Endothelial cell of umbilical vein (primary cell): ENCODE results near the gene CD58. TPM values are rescaled to one million over a fixed set of nuclear protein-coding genes. Genes with fewer than 3 reads are reported as not detected.

Experiments used
- BruUV-seq: library from RNA; stranded (reverse); fragments of 400-500 nt; replicated peaks from 2 replicates; lab custom pipeline; 2021; lab: Mats Ljungman, UMichigan
- CTCF ChIA-PET: fragments of 300-600, 350-600 bp; sonication (Branson Sonifier 250); formaldehyde crosslinking; loops from one replicate; lab custom pipeline; 2021; ENCODE audit warnings: antibody characterized with exemption, inconsistent platforms; lab: Charles Lee
- POLR2A ChIA-PET: fragments of 300-600, 350-600 bp; sonication (Branson Sonifier 250); formaldehyde crosslinking; loops from one replicate; lab custom pipeline; 2021; ENCODE audit warnings: antibody characterized with exemption, inconsistent platforms; lab: Charles Lee
- DNase-seq: peaks from one replicate; pipeline ENCODE4 v3.0.0-alpha.2; 2011; ENCODE audit warnings: low read depth, low spot score
- FAIRE-seq: peaks from 2 replicates; lab custom pipeline; 2011; peaks lifted over from hg19 to GRCh38; lab: Jason Lieb, UNC
- H2AFZ ChIP-seq: 2 replicates; pipeline ENCODE4 v1.6.0; 2012; ENCODE audit warnings: low read depth, low read length, control low read depth, inconsistent platforms
- H3K27ac ChIP-seq: 2 replicates; pipeline ENCODE4 v1.5.1; 2011; ENCODE audit warnings: low read depth, mild to moderate bottlenecking, control low read depth, low read length, moderate library complexity; ENCODE audit not compliant: insufficient read depth
- H3K27me3 ChIP-seq, 2 experiments: 2 replicates each; pipeline versions ENCODE4 v1.6.0 to v1.6.1; 2011; ENCODE audit warnings: low read length in 2 of 2, mixed read lengths in 1 of 2; ENCODE audit not compliant: control insufficient read depth in 2 of 2, insufficient read depth in 2 of 2
- H3K36me3 ChIP-seq, 2 experiments: 2 replicates in 1 of 2; 3 replicates in 1 of 2; pipeline ENCODE4 v1.5.1; 2011; ENCODE audit warnings: low read length in 2 of 2, mild to moderate bottlenecking in 1 of 2, moderate library complexity in 1 of 2; ENCODE audit not compliant: control insufficient read depth in 2 of 2, insufficient read depth in 2 of 2; ENCODE audit errors: extremely low read depth in 1 of 2
- H3K4me1 ChIP-seq: 3 replicates; pipeline ENCODE4 v1.5.1; 2011; ENCODE audit warnings: mild to moderate bottlenecking, low read length; ENCODE audit not compliant: control insufficient read depth, insufficient read depth; ENCODE audit errors: extremely low read depth
- H3K4me2 ChIP-seq: 2 replicates; pipeline ENCODE4 v1.6.1; 2011; ENCODE audit warnings: low read length, control low read depth, mixed read lengths; ENCODE audit not compliant: insufficient read depth
- H3K4me3 ChIP-seq, 3 experiments: fragments of 200-600 bp in 1 of 3; sonication (generic), shearing (Covaris generic) in 1 of 3; replicated peaks in 1 of 3; 2 replicates each; pipeline ENCODE4 v1.5.1; 2011 to 2016; ENCODE audit warnings: control low read depth in 3 of 3, low read length in 3 of 3, mild to moderate bottlenecking in 2 of 3, inconsistent platforms in 1 of 3, low read depth in 1 of 3, moderate library complexity in 1 of 3; ENCODE audit not compliant: insufficient read depth in 1 of 3
- H3K79me2 ChIP-seq: 2 replicates; pipeline ENCODE4 v1.6.0; 2012; ENCODE audit warnings: low read length, inconsistent platforms; ENCODE audit not compliant: control insufficient read depth, insufficient read depth
- H3K9ac ChIP-seq: replicated peaks from 2 replicates; pipeline ENCODE3; 2011; ENCODE audit warnings: low read length, control low read depth; ENCODE audit not compliant: insufficient read depth; ENCODE audit errors: extremely low read depth
- H3K9me1 ChIP-seq: replicated peaks from 3 replicates; pipeline ENCODE4 v1.6.0; 2011; ENCODE audit warnings: mild to moderate bottlenecking, low read length; ENCODE audit not compliant: control insufficient read depth, insufficient read depth; ENCODE audit errors: extremely low read depth
- H3K9me3 ChIP-seq: replicated peaks from 2 replicates; pipeline ENCODE4 v1.5.1; 2012; ENCODE audit warnings: low read length, inconsistent platforms; ENCODE audit not compliant: control insufficient read depth, insufficient read depth
- H4K20me1 ChIP-seq: replicated peaks from 2 replicates; pipeline ENCODE3; 2011; ENCODE audit warnings: mild to moderate bottlenecking, low read length; ENCODE audit not compliant: control insufficient read depth, insufficient read depth; ENCODE audit errors: extremely low read depth
- CTCF ChIP-seq, 2 donors: IDR thresholded peaks; 1 replicate in 1 of 2; 2 replicates in 1 of 2; pipeline ENCODE4 v1.5.1; 2011; ENCODE audit warnings: low read length in 2 of 2, mild to moderate bottlenecking in 2 of 2, moderate library complexity in 2 of 2, control low read depth in 1 of 2, inconsistent platforms in 1 of 2, low read depth in 1 of 2; ENCODE audit not compliant: insufficient read depth in 1 of 2; ENCODE audit errors: extremely low read depth in 1 of 2
- EZH2 ChIP-seq: IDR thresholded peaks from 2 replicates; pipeline ENCODE4 v1.6.1; 2012; ENCODE audit warnings: borderline replicate concordance, low read depth, mild to moderate bottlenecking, moderate library complexity, low read length, inconsistent platforms; ENCODE audit not compliant: severe bottlenecking
- FOS ChIP-seq: IDR thresholded peaks from 2 replicates; pipeline ENCODE4 v1.6.1; 2011; ENCODE audit warnings: mild to moderate bottlenecking, low read length, moderate library complexity, borderline replicate concordance; ENCODE audit not compliant: insufficient read depth
- GATA2 ChIP-seq: IDR thresholded peaks from 2 replicates; pipeline ENCODE4 v1.7.0; 2011; ENCODE audit warnings: low read depth, mild to moderate bottlenecking, moderate library complexity, mixed read lengths, low read length; ENCODE audit not compliant: insufficient read length, insufficient read depth
- JUN ChIP-seq: IDR thresholded peaks from 2 replicates; pipeline ENCODE4 v1.6.1; 2011; ENCODE audit warnings: borderline replicate concordance, low read depth; ENCODE audit not compliant: insufficient read length, insufficient read depth
- MAX ChIP-seq: IDR thresholded peaks from 2 replicates; pipeline ENCODE4 v1.6.1; 2011; ENCODE audit not compliant: insufficient read depth, insufficient read length
- MYC ChIP-seq: IDR thresholded peaks from one replicate; pipeline ENCODE4 v1.6.1; 2011; ENCODE audit warnings: mild to moderate bottlenecking, low read depth, low read length
- POLR2A ChIP-seq: IDR thresholded peaks from 2 replicates; pipeline ENCODE4 v1.6.1; 2012; ENCODE audit warnings: low read depth, mild to moderate bottlenecking, control low read depth, low read length
- POLR2AphosphoS5 ChIP-seq: IDR thresholded peaks from 2 replicates; pipeline ENCODE4 v1.6.1; 2012; ENCODE audit warnings: low read depth, mild to moderate bottlenecking, control low read depth, low read length, moderate library complexity; ENCODE audit not compliant: insufficient read depth
- dilution Hi-C: fragments of 300-500 bp; cut with MboI; formaldehyde crosslinking; loops from one replicate; pipeline ENCODE4 v1.15.0; 2019; ENCODE audit warnings: low sequenced_read_pairs; ENCODE audit not compliant: extremely low pct_ligation_motif_present
- intact Hi-C: fragments of 100-400 bp; cut with micrococcal nuclease; formaldehyde crosslinking; loops from one replicate; pipeline ENCODE4 v1.10.0; 2022
- polyA plus RNA-seq, 4 experiments: library from polyadenylated mRNA; depleted of rRNA in 3 of 4; stranded (reverse) in 3 of 4; unstranded in 1 of 4; fragments of >200 nt; gene quantifications; 2 replicates each; pipeline versions ENCODE4 v1.2.1 to v1.2.3, GENCODE V29; 2011 to 2012; ENCODE audit warnings: missing spikeins in 1 of 4
- total RNA-seq: library from RNA; stranded (reverse); gene quantifications from 2 replicates; pipeline ENCODE4 v1.2.3, GENCODE V29; 2021

Gene CD58
- total and polyA plus RNA-seq, 2 donors (not counting 3 experiments of a cell fraction or from before 2014, with no cell fraction given), result 9.8 to 12.7 TPM

DNA sequence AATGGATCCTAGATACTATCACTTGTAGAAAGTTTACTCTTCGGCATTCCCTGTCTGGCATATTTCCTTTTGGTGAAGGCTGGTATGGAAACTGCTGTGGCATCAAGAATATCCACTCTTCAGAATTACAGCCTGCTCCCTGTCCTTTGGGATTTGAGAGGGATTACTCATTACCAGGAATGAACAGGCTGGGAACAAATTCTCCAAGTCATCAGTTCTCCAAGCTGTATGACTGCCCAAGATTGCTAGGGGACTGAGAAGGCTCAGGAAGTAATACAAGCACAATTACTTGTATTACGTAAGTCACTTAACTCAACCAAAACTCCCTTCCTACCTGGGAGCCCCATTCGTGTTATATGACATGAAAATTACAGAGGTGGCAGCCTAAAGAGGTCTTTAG is 49.6 kb downstream of the CD58 start:
- no peaks in the 10 kb centered on the region for H3K36me3 ChIP-seq
- no peaks in the 10 kb centered on the region for H4K20me1 ChIP-seq
- H3K4me2 ChIP-seq, result no peak overlapping the region
- CTCF ChIA-PET, result interaction anchor here (1.0 kb wide), 1 partner anchor 22 kb away, joined by 3 read pairs; no protein-coding TSS in a partner anchor
- no peaks in the 10 kb centered on the region for H3K9me3 ChIP-seq
- H3K9me1 ChIP-seq, result no peaks in the 10 kb centered on the region
- no peak overlapping the region for H3K27ac ChIP-seq
- H2AFZ ChIP-seq, result no peak overlapping the region
- FAIRE-seq, result no peak
- no TSS peak for BruUV-seq
- DNase-seq, result no peak
- H3K27me3 ChIP-seq, result no peaks in the 10 kb centered on the region
- H3K4me3 ChIP-seq, result no peak overlapping the region
- dilution Hi-C loops (no loop called here), intact Hi-C loops (no loop called here)
- TF ChIP-seq FOS, result no peak
- TF ChIP-seq MAX, result no peak
- no peak for TF ChIP-seq POLR2A
- TF ChIP-seq EZH2, result no peak
- no peak for TF ChIP-seq MYC
- TF ChIP-seq GATA2, result no peak
- no peak for TF ChIP-seq JUN
- no peak for TF ChIP-seq CTCF (IDR thresholded peaks at IDR 0.05; ENCODE audit: extremely low read depth in 1 of 2, insufficient read depth in 1 of 2, low read depth in 1 of 2, low read length in 2 of 2)
- no peak for TF ChIP-seq POLR2AphosphoS5
- no peaks in the 10 kb centered on the region for H3K4me1 ChIP-seq
- POLR2A ChIA-PET, result no interaction called here
- H3K9ac ChIP-seq, result no peak overlapping the region
- H3K79me2 ChIP-seq, result no peaks in the 10 kb centered on the region
